Keratinocyte (primary cell): ENCODE data around the gene GNB1L.

Source experiments
- CTCF ChIP-seq, 3 experiments: IDR thresholded peaks in 1 of 3; conservative IDR thresholded peaks in 1 of 3; optimal IDR thresholded peaks in 1 of 3; 2 replicates in 2 of 3; 3 replicates in 1 of 3; pipeline versions ENCODE3 to v1.5.1; 2011; ENCODE audit warnings: low read length in 3 of 3, mild to moderate bottlenecking in 3 of 3, moderate library complexity in 2 of 3, control low read depth in 1 of 3, inconsistent platforms in 1 of 3; ENCODE audit not compliant: insufficient read depth in 2 of 3; ENCODE audit errors: extremely low read depth in 1 of 3
- EZH2 ChIP-seq: IDR thresholded peaks from one replicate; pipeline ENCODE4 v1.6.1; 2012; ENCODE audit warnings: inconsistent platforms, mild to moderate bottlenecking, low read length, moderate library complexity

DNA sequence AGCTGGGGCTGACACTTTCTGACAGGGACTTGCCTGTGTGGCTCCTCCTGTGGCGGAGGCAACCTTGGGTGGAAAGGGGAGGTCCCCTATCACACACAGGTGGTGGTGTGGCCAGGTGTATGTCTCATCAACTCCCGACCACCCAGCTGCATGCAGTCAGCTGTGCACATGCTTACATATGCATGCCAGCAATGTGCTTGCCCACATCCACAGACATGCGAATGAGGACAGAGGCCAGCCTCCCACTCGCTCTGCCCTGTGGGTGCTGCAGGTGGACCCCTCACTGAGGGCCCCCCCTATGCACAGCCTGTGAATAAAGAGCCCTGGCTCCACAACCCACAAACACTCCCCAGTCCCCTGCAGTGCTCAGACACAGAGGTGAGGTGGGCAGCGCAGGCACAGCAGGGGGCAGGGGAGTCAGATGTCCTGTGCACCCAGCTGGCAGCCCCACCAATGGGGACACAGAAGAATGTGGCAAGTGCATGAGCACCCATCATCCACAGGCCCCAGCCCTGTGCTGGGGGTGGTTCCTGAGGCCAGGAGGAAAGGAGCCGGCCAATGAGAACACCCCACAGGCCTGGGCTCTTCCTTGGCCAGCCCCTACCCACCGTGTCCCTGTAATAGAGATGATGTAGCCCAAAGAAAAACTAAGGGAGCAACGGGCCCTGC, 9.5 kb downstream of the GNB1L start:
- TF ChIP-seq CTCF (optimal IDR thresholded peaks at IDR 0.05 in 1 of 3, IDR thresholded peaks at IDR 0.05 in 1 of 3, conservative IDR thresholded peaks at IDR 0.05 in 1 of 3; ENCODE audit: extremely low read depth in 1 of 3, insufficient read depth in 2 of 3, low read length in 3 of 3) (no peak), EZH2 (no peak)
